Measurements from ENCODE around the gene ADAM11.
"Not testable (repeated sequence)": the region's sequence is repeated elsewhere in the genome, so short reads cannot be mapped to it uniquely, and the experiment has no call there.

The ADAM11 gene

GRCh38 chr17:44758414-44759085 is at the start of gene ADAM11:
TSS of gene ADAM11 (plus strand) at chr17:44758988. CDS start at chr17:44759200, 212 bp downstream.
- DNase-seq, result no peak

GRCh38 chr17:44719444-44719843 is 39.3 kb upstream of the ADAM11 start:
- no peak for DNase-seq

- no peak for DNase-seq
These were observed 36.5 kb upstream of the ADAM11 start for GRCh38 chr17:44722254-44722653.

GRCh38 chr17:44726121-44726520 is 32.7 kb upstream of the ADAM11 start:
- not testable (repeated sequence) for DNase-seq

GRCh38 chr17:44733753-44734152 is 25.0 kb upstream of the ADAM11 start:
- DNase-seq, result no peak

GRCh38 chr17:44734272-44734671 is 24.5 kb upstream of the ADAM11 start:
- no peak for DNase-seq

- DNase-seq, result no peak
These were observed 22.1 kb upstream of the ADAM11 start for GRCh38 chr17:44736551-44737240.

GRCh38 chr17:44738214-44738906 is 20.4 kb upstream of the ADAM11 start:
- DNase-seq, result peak; percentile 18

GRCh38 chr17:44741316-44741715 is 17.5 kb upstream of the ADAM11 start:
- no peak for DNase-seq

GRCh38 chr17:44745301-44745700 is 13.5 kb upstream of the ADAM11 start:
- no peak for DNase-seq

- DNase-seq, result not testable (repeated sequence)
These were observed 13.1 kb upstream of the ADAM11 start for GRCh38 chr17:44745738-44746137.

GRCh38 chr17:44747566-44747965 is 11.2 kb upstream of the ADAM11 start:
- no peak for DNase-seq

- DNase-seq, result no peak
These were observed 9.5 kb upstream of the ADAM11 start for GRCh38 chr17:44749076-44749979.

- no peak for DNase-seq
These were observed 8.8 kb upstream of the ADAM11 start for GRCh38 chr17:44749980-44750318.

- DNase-seq, result no peak
These were observed 7.5 kb upstream of the ADAM11 start for GRCh38 chr17:44751331-44751730.

- DNase-seq, result no peak
These were observed 7.0 kb upstream of the ADAM11 start for GRCh38 chr17:44751806-44752205.

- no peak for DNase-seq
These were observed 5.6 kb upstream of the ADAM11 start for GRCh38 chr17:44752953-44753861.

- no peak for DNase-seq
These were observed 4.5 kb upstream of the ADAM11 start for GRCh38 chr17:44754276-44754675.

- not testable (repeated sequence) for DNase-seq
These were observed 3.6 kb upstream of the ADAM11 start for GRCh38 chr17:44755180-44755579.

- DNase-seq, result no peak
These were observed 1.5 kb upstream of the ADAM11 start for GRCh38 chr17:44757045-44757917.

- DNase-seq, result no peak
These were observed 822 bp upstream of the ADAM11 start for GRCh38 chr17:44757918-44758413.
